SK-N-SH (cell line): ENCODE data around the gene LYL1. TPM values are rescaled to one million over a fixed set of nuclear protein-coding genes. Genes with fewer than 3 reads are reported as not detected.

Experiments used
- CTCF ChIA-PET: fragments of 300-600, 350-600 bp; formaldehyde crosslinking; extraction: SDS; loops from one replicate; lab custom pipeline; 2021; lab: Yijun Ruan, JAX
- POLR2A ChIA-PET: fragments of 350-600 bp; sonication (Branson Sonifier 250); formaldehyde crosslinking; extraction: SDS; loops from one replicate; lab custom pipeline; 2020; ENCODE audit warnings: antibody characterized with exemption, inconsistent platforms; lab: Yijun Ruan, JAX
- DNase-seq: peaks from one replicate; pipeline ENCODE4 v3.0.0; 2012
- H2AFZ ChIP-seq: fragments of 200-600 bp; sonication (generic); 2 replicates; pipeline ENCODE4 v1.8.1; 2016; ENCODE audit warnings: antibody characterized with exemption, mild to moderate bottlenecking, low read depth
- H3F3A ChIP-seq: fragments of 200-600 bp; sonication (generic); replicated peaks from 2 replicates; pipeline ENCODE3; 2016; ENCODE audit warnings: antibody characterized with exemption, mild to moderate bottlenecking; ENCODE audit not compliant: insufficient read depth
- H3K27ac ChIP-seq, 2 experiments: fragments of 200-500 bp in 1 of 2; fragments of 200-600 bp in 1 of 2; sonication (Bioruptor generic) in 1 of 2; sonication (generic), shearing (Covaris generic) in 1 of 2; 2 replicates each; pipeline versions ENCODE4 v1.5.1 to v1.6.1; 2014 to 2016; ENCODE audit warnings: low read depth in 2 of 2, inconsistent platforms in 1 of 2, low read length in 1 of 2, mild to moderate bottlenecking in 1 of 2, mixed read lengths in 1 of 2
- H3K27me3 ChIP-seq: fragments of 200-600 bp; sonication (generic), shearing (Covaris generic); 2 replicates; pipeline ENCODE4 v1.6.1; 2016; ENCODE audit warnings: mixed run types; ENCODE audit not compliant: insufficient read depth
- H3K36me3 ChIP-seq, 2 experiments: fragments of 200-500 bp in 1 of 2; fragments of 200-600 bp in 1 of 2; sonication (Bioruptor generic) in 1 of 2; sonication (generic) in 1 of 2; replicated peaks in 1 of 2; 2 replicates each; pipeline versions ENCODE3 to v1.5.1; 2014 to 2016; ENCODE audit warnings: low read length in 1 of 2, mild to moderate bottlenecking in 1 of 2; ENCODE audit not compliant: insufficient read depth in 2 of 2, control insufficient read depth in 1 of 2
- H3K4me1 ChIP-seq, 2 experiments: fragments of 200-500 bp in 1 of 2; fragments of 200-600 bp in 1 of 2; sonication (Bioruptor generic) in 1 of 2; sonication (generic), shearing (Covaris generic) in 1 of 2; 2 replicates each; pipeline versions ENCODE4 v1.5.1 to v1.6.1; 2014 to 2016; ENCODE audit warnings: low read depth in 1 of 2, low read length in 1 of 2, mixed run types in 1 of 2; ENCODE audit not compliant: insufficient read depth in 2 of 2, control insufficient read depth in 1 of 2
- H3K4me2 ChIP-seq: fragments of 200-600 bp; sonication (generic), shearing (Covaris generic); 2 replicates; pipeline ENCODE4 v1.6.1; 2017; ENCODE audit warnings: mixed run types
- H3K4me3 ChIP-seq, 2 experiments: fragments of 200-500 bp in 1 of 2; fragments of 200-600 bp in 1 of 2; sonication (Bioruptor generic) in 1 of 2; sonication (generic), shearing (Covaris generic) in 1 of 2; 2 replicates each; pipeline versions ENCODE4 v1.5.1 to v1.8.1; 2014 to 2016; ENCODE audit warnings: low read depth in 2 of 2, inconsistent platforms in 1 of 2, low read length in 1 of 2, mild to moderate bottlenecking in 1 of 2, mixed read lengths in 1 of 2, moderate library complexity in 1 of 2
- H3K79me2 ChIP-seq: fragments of 200-600 bp; sonication (generic); 2 replicates; pipeline ENCODE4 v1.8.1; 2017; ENCODE audit warnings: mild to moderate bottlenecking; ENCODE audit not compliant: insufficient read depth
- H3K9ac ChIP-seq: fragments of 200-600 bp; sonication (generic); 2 replicates; pipeline ENCODE4 v1.6.1; 2017; ENCODE audit warnings: mixed run types
- H3K9me2 ChIP-seq: fragments of 200-600 bp; sonication (generic); 2 replicates; pipeline ENCODE4 v1.6.1; 2017; ENCODE audit warnings: mixed run types
- H3K9me3 ChIP-seq: fragments of 200-600 bp; sonication (generic); 2 replicates; pipeline ENCODE4 v1.6.1; 2017; ENCODE audit warnings: mixed run types, mild to moderate bottlenecking, moderate library complexity
- H4K20me1 ChIP-seq: fragments of 200-600 bp; sonication (generic); 2 replicates; pipeline ENCODE4 v1.6.1; 2017; ENCODE audit warnings: mild to moderate bottlenecking, mixed run types; ENCODE audit not compliant: insufficient read depth
- CHD2 ChIP-seq: fragments of 150-350 bp; IDR thresholded peaks from 2 replicates; pipeline ENCODE4 v1.6.1; 2018; ENCODE audit warnings: low read length; ENCODE audit not compliant: partially characterized antibody
- ELF1 ChIP-seq: IDR thresholded peaks from 2 replicates; pipeline ENCODE4 v1.4.0; 2012
- EZH2phosphoT487 ChIP-seq: fragments of 200-600 bp; sonication (generic); IDR thresholded peaks from 2 replicates; pipeline ENCODE4 v1.6.1; 2017; ENCODE audit warnings: low read depth, mixed run types, mild to moderate bottlenecking, antibody characterized with exemption, moderate library complexity, borderline replicate concordance
- FOSL2 ChIP-seq: IDR thresholded peaks from 2 replicates; pipeline ENCODE4 v1.4.0; 2012; ENCODE audit warnings: low read depth, mild to moderate bottlenecking, moderate library complexity, borderline replicate concordance
- FOXM1 ChIP-seq: IDR thresholded peaks from 2 replicates; pipeline ENCODE4 v1.4.0; 2012; ENCODE audit warnings: low read depth, mild to moderate bottlenecking
- GATA2 ChIP-seq: sonication (generic); formaldehyde crosslinking; IDR thresholded peaks from 2 replicates; pipeline ENCODE4 v1.5.0; 2020; ENCODE audit warnings: mild to moderate bottlenecking, missing genetic modification reagents
- IRF3 ChIP-seq: fragments of 150-350 bp; IDR thresholded peaks from 2 replicates; pipeline ENCODE4 v1.6.1; 2016; ENCODE audit warnings: mild to moderate bottlenecking, low read depth, low read length
- NFIC ChIP-seq: IDR thresholded peaks from 2 replicates; pipeline ENCODE4 v1.4.0; 2012; ENCODE audit warnings: borderline replicate concordance
- PBX3 ChIP-seq: IDR thresholded peaks from 2 replicates; pipeline ENCODE4; 2012
- RCOR1 ChIP-seq: fragments of 150-350 bp; IDR thresholded peaks from 2 replicates; pipeline ENCODE4 v1.6.1; 2017; ENCODE audit warnings: antibody characterized with exemption, low read length
- SIN3A ChIP-seq: IDR thresholded peaks from 2 replicates; pipeline ENCODE4 v1.6.1; 2012; ENCODE audit warnings: low read depth, mild to moderate bottlenecking, low read length, moderate library complexity, borderline replicate concordance
- SMC3 ChIP-seq: IDR thresholded peaks from 2 replicates; pipeline ENCODE4 v1.6.1; 2012; ENCODE audit warnings: low read depth, low read length, improper control_type of control experiment
- TAF1 ChIP-seq: IDR thresholded peaks from 2 replicates; pipeline ENCODE4 v1.6.1; 2012; ENCODE audit warnings: low read depth, mild to moderate bottlenecking, low read length, moderate library complexity, borderline replicate concordance
- TCF12 ChIP-seq: IDR thresholded peaks from 2 replicates; pipeline ENCODE4 v1.4.0; 2012
- YY1 ChIP-seq: IDR thresholded peaks from 2 replicates; pipeline ENCODE4 v1.4.0; 2012; ENCODE audit warnings: low read depth, mild to moderate bottlenecking
- ZBTB33 ChIP-seq: IDR thresholded peaks from 2 replicates; pipeline ENCODE4 v1.4.0; 2012; ENCODE audit warnings: low read depth, borderline replicate concordance
- WGBS: methylation state at CpG from one replicate; pipeline ENCODE4 v1.1.6; 2017; ENCODE audit warnings: low lambda C conversion rate; 5-methylcytosine and 5-hydroxymethylcytosine counted together
- polyA plus RNA-seq, 3 experiments: library from polyadenylated mRNA; depleted of rRNA; stranded (reverse); fragments of >200 nt; gene quantifications; 2 replicates each; pipeline ENCODE4 v1.2.3, GENCODE V29; 2012
- TF ChIP-seq, protein P1 (sequence below): fragments of 200-600 bp; sonication (generic); IDR thresholded peaks from 2 replicates; pipeline ENCODE4 v1.6.1; 2017; ENCODE audit warnings: antibody characterized with exemption, mild to moderate bottlenecking, moderate library complexity

Gene LYL1
- polyA plus RNA-seq, 1 of the 3 experiments (the other 2 are of a cell fraction): 2.2 TPM

GRCh38 chr19:13135068-13136062 is 32.7 kb upstream of the LYL1 start:
- 98% methylated on average over 8 of the region's 60 CpGs for WGBS
- Histone ChIP-seq H4K20me1 (peaks cover 48% of the 10 kb centered on the region), H3K9me3 (no peaks in the 10 kb centered on the region), H3K4me2 (no peak overlapping the region), H3K36me3 (peaks cover 5 to 43% of the 10 kb centered on the region in 2 experiments), H3K9ac (no peak overlapping the region), H3F3A (peaks cover 24% of the 10 kb centered on the region), H3K27ac (no peak overlapping the region)
- POLR2A ChIA-PET: no interaction called here
- TF ChIP-seq FOSL2: no peak
- no peak for TF ChIP-seq FOXM1
- no peak for TF ChIP-seq EZH2phosphoT487
- TF ChIP-seq IRF3: no peak
- TF ChIP-seq ELF1: no peak
- TF ChIP-seq SMC3: no peak
- TF ChIP-seq NFIC: no peak
- TF ChIP-seq, all 33 proteins: peak for 0
- CTCF ChIA-PET: no interaction called here
- H3K27me3 ChIP-seq: no peaks in the 10 kb centered on the region
- no peak overlapping the region for H3K4me3 ChIP-seq
- no peak for DNase-seq
- peaks cover 54% of the 10 kb centered on the region for H3K79me2 ChIP-seq
- H3K4me1 ChIP-seq: peaks cover 0 to 15% of the 10 kb centered on the region in 2 experiments; a peak in 2 of 4 replicates
- no peaks in the 10 kb centered on the region for H3K9me2 ChIP-seq
- H2AFZ ChIP-seq: no peak overlapping the region

DNA sequence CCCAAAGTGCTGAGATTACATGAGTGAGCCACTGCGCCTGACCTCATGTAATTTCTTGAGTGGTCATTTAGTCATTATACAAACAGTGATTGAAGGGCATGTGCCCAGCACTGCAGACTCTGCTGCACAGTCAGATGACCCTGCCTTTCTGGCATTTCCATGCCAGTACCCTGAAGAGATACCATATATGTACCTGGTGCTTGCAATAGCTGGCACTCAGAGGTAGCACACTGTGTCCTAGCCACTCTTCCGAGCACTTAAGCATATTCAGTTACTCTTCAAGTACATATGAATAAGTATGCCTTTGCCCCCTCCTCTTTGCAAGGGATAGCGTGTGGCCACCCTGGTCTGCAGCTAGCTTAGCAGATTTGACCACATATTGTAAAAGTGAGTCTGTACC is 32.0 kb upstream of the LYL1 start:
- Histone ChIP-seq H3K36me3 (peaks cover 5 to 43% of the 10 kb centered on the region in 2 experiments), H3K4me2 (no peak overlapping the region), H3K4me3 (no peak overlapping the region), H2AFZ (no peak overlapping the region), H4K20me1 (peaks cover 55% of the 10 kb centered on the region), H3F3A (peaks cover 24% of the 10 kb centered on the region), H3K27ac (no peak overlapping the region), H3K79me2 (peaks cover 62% of the 10 kb centered on the region), H3K9me3 (no peaks in the 10 kb centered on the region), H3K9ac (no peak overlapping the region), H3K4me1 (peaks cover 0 to 15% of the 10 kb centered on the region in 2 experiments; a peak in 2 of 4 replicates), H3K27me3 (no peaks in the 10 kb centered on the region), H3K9me2 (no peaks in the 10 kb centered on the region)
- no peak for TF ChIP-seq TAF1
- TF ChIP-seq CHD2: no peak
- no peak for TF ChIP-seq RCOR1
- no peak for TF ChIP-seq YY1
- no peak for TF ChIP-seq GATA2 (CRISPR knock-in tag)
- no peak for TF ChIP-seq SIN3A
- TF ChIP-seq, protein P1, sequence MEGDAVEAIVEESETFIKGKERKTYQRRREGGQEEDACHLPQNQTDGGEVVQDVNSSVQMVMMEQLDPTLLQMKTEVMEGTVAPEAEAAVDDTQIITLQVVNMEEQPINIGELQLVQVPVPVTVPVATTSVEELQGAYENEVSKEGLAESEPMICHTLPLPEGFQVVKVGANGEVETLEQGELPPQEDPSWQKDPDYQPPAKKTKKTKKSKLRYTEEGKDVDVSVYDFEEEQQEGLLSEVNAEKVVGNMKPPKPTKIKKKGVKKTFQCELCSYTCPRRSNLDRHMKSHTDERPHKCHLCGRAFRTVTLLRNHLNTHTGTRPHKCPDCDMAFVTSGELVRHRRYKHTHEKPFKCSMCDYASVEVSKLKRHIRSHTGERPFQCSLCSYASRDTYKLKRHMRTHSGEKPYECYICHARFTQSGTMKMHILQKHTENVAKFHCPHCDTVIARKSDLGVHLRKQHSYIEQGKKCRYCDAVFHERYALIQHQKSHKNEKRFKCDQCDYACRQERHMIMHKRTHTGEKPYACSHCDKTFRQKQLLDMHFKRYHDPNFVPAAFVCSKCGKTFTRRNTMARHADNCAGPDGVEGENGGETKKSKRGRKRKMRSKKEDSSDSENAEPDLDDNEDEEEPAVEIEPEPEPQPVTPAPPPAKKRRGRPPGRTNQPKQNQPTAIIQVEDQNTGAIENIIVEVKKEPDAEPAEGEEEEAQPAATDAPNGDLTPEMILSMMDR: no peak
- TF ChIP-seq TCF12: no peak
- no peak for TF ChIP-seq ZBTB33
- TF ChIP-seq PBX3: no peak
- no peak for DNase-seq
- WGBS: 92% methylated on average over 3 of the region's 3 CpGs
- CTCF ChIA-PET: no interaction called here
- POLR2A ChIA-PET: no interaction called here
